GM06990 (cell line): Measurements from ENCODE around the gene PTCH2.

Source experiments
- DNase-seq: peaks from one replicate; pipeline ENCODE4 v3.0.0-alpha.2; 2011; ENCODE audit not compliant: insufficient read length; ENCODE audit errors: extremely low read depth
- H3K27me3 ChIP-seq: replicated peaks from 2 replicates; pipeline ENCODE4 v1.6.0; 2011; ENCODE audit warnings: low read length; ENCODE audit not compliant: control insufficient read depth, insufficient read depth
- H3K36me3 ChIP-seq: 2 replicates; pipeline ENCODE4 v1.5.1; 2011; ENCODE audit warnings: low read length; ENCODE audit not compliant: control insufficient read depth, insufficient read depth
- H3K4me3 ChIP-seq: replicated peaks from 2 replicates; pipeline ENCODE4 v1.5.1; 2011; ENCODE audit warnings: low read depth, mild to moderate bottlenecking, control low read depth, low read length
- CTCF ChIP-seq: IDR thresholded peaks from 2 replicates; pipeline ENCODE4 v1.5.1; 2011; ENCODE audit warnings: low read length, control low read depth, mild to moderate bottlenecking, inconsistent platforms; ENCODE audit not compliant: insufficient read depth, poor library complexity, severe bottlenecking

Gene PTCH2

DNA sequence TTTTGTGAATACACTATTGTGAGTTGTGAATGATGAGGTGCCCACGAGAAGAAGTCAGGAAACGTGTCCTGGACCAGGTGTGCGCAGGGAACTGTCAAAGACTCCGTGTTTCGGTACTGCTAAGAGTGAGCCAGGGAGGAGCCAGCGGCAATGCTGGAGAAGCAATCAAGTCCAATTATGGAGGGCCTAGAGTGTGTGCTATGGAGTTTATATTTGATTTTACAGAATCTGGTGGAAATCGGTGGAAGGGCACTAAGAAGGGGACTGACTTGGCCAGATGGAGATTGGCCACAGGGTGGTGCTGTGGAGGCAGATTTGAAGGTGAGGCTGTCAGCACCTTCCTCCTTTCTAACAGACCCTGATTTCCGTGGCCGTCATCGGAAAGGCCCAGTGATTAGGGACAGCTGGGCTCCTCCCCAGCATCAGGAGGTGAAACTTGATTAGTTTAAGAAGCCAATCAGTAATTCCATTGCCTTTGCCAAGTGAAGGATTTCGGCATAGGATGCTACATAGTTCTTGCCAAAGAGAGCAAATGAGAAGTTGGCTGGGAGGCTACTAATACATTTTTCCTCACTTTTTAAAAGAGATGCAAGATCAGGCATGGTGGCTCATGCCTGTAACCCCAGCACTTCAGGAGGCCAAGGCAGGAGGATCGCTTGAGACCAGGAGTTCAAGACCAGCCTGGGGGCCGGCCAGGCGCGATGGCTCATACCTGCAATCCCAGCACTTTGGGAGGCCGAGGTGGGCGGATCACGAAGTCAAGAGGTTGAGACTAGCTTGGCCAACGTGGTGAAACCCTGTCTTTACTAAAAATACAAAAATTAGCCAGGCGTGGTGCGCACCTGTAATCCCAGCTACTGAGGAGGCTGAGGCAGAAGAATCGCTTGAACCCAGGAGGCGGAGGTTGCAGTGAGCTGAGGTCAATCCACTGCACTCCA, 7.0 kb downstream of the PTCH2 start:
- peak; percentile 44 for DNase-seq
- Histone ChIP-seq H3K27me3 (no peaks in the 10 kb centered on the region), H3K4me3 (no peak overlapping the region), H3K36me3 (no peaks in the 10 kb centered on the region)
- TF ChIP-seq CTCF, result peak; percentile 86

GRCh38 chr1:44834328-44834727, 8.7 kb downstream of the PTCH2 start:
- DNase-seq, result no peak
- Histone ChIP-seq H3K27me3 (no peaks in the 10 kb centered on the region), H3K36me3 (no peaks in the 10 kb centered on the region), H3K4me3 (no peak overlapping the region)
- no peak for TF ChIP-seq CTCF

GRCh38 chr1:44832056-44832705, 10.9 kb downstream of the PTCH2 start:
- DNase-seq, result no peak
- H3K36me3 ChIP-seq, result no peaks in the 10 kb centered on the region
- TF ChIP-seq CTCF, result no peak
- H3K4me3 ChIP-seq, result no peak overlapping the region
- H3K27me3 ChIP-seq, result no peaks in the 10 kb centered on the region

GRCh38 chr1:44831516-44831915, 11.5 kb downstream of the PTCH2 start:
- no peak for TF ChIP-seq CTCF
- no peak for DNase-seq
- H3K4me3 ChIP-seq, result no peak overlapping the region
- H3K36me3 ChIP-seq, result no peaks in the 10 kb centered on the region
- no peaks in the 10 kb centered on the region for H3K27me3 ChIP-seq

DNA sequence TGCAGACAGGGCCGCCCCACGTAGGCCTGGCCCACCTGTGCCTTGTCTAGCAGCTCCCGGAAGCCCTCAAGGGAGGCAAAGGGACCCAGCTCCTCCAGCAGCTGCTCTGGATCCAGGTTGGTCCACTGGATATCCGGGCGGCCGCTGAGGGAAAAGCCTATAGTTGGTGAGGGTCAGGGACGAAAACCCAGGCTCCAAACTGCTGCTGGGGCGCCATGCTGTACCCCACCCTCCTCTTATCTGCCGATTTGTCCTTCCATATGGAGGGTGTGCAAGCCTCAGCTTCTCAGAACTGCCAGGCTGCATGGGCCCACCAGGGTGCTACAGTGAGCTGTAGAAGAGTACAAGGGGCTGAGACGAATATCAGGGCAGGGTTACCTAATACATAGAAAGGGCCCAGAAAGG, 12.2 kb downstream of the PTCH2 start:
- no peaks in the 10 kb centered on the region for H3K36me3 ChIP-seq
- TF ChIP-seq CTCF, result peak; percentile 5
- H3K4me3 ChIP-seq, result no peak overlapping the region
- no peak for DNase-seq
- no peaks in the 10 kb centered on the region for H3K27me3 ChIP-seq
